Endothelial cell of umbilical vein (primary cell): ENCODE measurements around the gene TRERF1. TPM values are rescaled to one million over a fixed set of nuclear protein-coding genes. Genes with fewer than 3 reads are reported as not detected.

Experiments
- BruUV-seq: library from RNA; stranded (reverse); fragments of 400-500 nt; replicated peaks from 2 replicates; lab custom pipeline; 2021; lab: Mats Ljungman, UMichigan
- CTCF ChIA-PET: fragments of 300-600, 350-600 bp; sonication (Branson Sonifier 250); formaldehyde crosslinking; loops from one replicate; lab custom pipeline; 2021; ENCODE audit warnings: antibody characterized with exemption, inconsistent platforms; lab: Charles Lee
- POLR2A ChIA-PET: fragments of 300-600, 350-600 bp; sonication (Branson Sonifier 250); formaldehyde crosslinking; loops from one replicate; lab custom pipeline; 2021; ENCODE audit warnings: antibody characterized with exemption, inconsistent platforms; lab: Charles Lee
- DNase-seq: peaks from one replicate; pipeline ENCODE4 v3.0.0-alpha.2; 2011; ENCODE audit warnings: low read depth, low spot score
- FAIRE-seq: peaks from 2 replicates; lab custom pipeline; 2011; peaks lifted over from hg19 to GRCh38; lab: Jason Lieb, UNC
- H2AFZ ChIP-seq: 2 replicates; pipeline ENCODE4 v1.6.0; 2012; ENCODE audit warnings: low read depth, low read length, control low read depth, inconsistent platforms
- H3K27ac ChIP-seq: 2 replicates; pipeline ENCODE4 v1.5.1; 2011; ENCODE audit warnings: low read depth, mild to moderate bottlenecking, control low read depth, low read length, moderate library complexity; ENCODE audit not compliant: insufficient read depth
- H3K27me3 ChIP-seq, 2 experiments: 2 replicates each; pipeline versions ENCODE4 v1.6.0 to v1.6.1; 2011; ENCODE audit warnings: low read length in 2 of 2, mixed read lengths in 1 of 2; ENCODE audit not compliant: control insufficient read depth in 2 of 2, insufficient read depth in 2 of 2
- H3K36me3 ChIP-seq, 2 experiments: 2 replicates in 1 of 2; 3 replicates in 1 of 2; pipeline ENCODE4 v1.5.1; 2011; ENCODE audit warnings: low read length in 2 of 2, mild to moderate bottlenecking in 1 of 2, moderate library complexity in 1 of 2; ENCODE audit not compliant: control insufficient read depth in 2 of 2, insufficient read depth in 2 of 2; ENCODE audit errors: extremely low read depth in 1 of 2
- H3K4me1 ChIP-seq: 3 replicates; pipeline ENCODE4 v1.5.1; 2011; ENCODE audit warnings: mild to moderate bottlenecking, low read length; ENCODE audit not compliant: control insufficient read depth, insufficient read depth; ENCODE audit errors: extremely low read depth
- H3K4me2 ChIP-seq: 2 replicates; pipeline ENCODE4 v1.6.1; 2011; ENCODE audit warnings: low read length, control low read depth, mixed read lengths; ENCODE audit not compliant: insufficient read depth
- H3K4me3 ChIP-seq, 3 experiments: fragments of 200-600 bp in 1 of 3; sonication (generic), shearing (Covaris generic) in 1 of 3; replicated peaks in 1 of 3; 2 replicates each; pipeline ENCODE4 v1.5.1; 2011 to 2016; ENCODE audit warnings: control low read depth in 3 of 3, low read length in 3 of 3, mild to moderate bottlenecking in 2 of 3, inconsistent platforms in 1 of 3, low read depth in 1 of 3, moderate library complexity in 1 of 3; ENCODE audit not compliant: insufficient read depth in 1 of 3
- H3K79me2 ChIP-seq: 2 replicates; pipeline ENCODE4 v1.6.0; 2012; ENCODE audit warnings: low read length, inconsistent platforms; ENCODE audit not compliant: control insufficient read depth, insufficient read depth
- H3K9ac ChIP-seq: replicated peaks from 2 replicates; pipeline ENCODE3; 2011; ENCODE audit warnings: low read length, control low read depth; ENCODE audit not compliant: insufficient read depth; ENCODE audit errors: extremely low read depth
- H3K9me1 ChIP-seq: replicated peaks from 3 replicates; pipeline ENCODE4 v1.6.0; 2011; ENCODE audit warnings: mild to moderate bottlenecking, low read length; ENCODE audit not compliant: control insufficient read depth, insufficient read depth; ENCODE audit errors: extremely low read depth
- H3K9me3 ChIP-seq: replicated peaks from 2 replicates; pipeline ENCODE4 v1.5.1; 2012; ENCODE audit warnings: low read length, inconsistent platforms; ENCODE audit not compliant: control insufficient read depth, insufficient read depth
- H4K20me1 ChIP-seq: replicated peaks from 2 replicates; pipeline ENCODE3; 2011; ENCODE audit warnings: mild to moderate bottlenecking, low read length; ENCODE audit not compliant: control insufficient read depth, insufficient read depth; ENCODE audit errors: extremely low read depth
- EZH2 ChIP-seq: IDR thresholded peaks from 2 replicates; pipeline ENCODE4 v1.6.1; 2012; ENCODE audit warnings: borderline replicate concordance, low read depth, mild to moderate bottlenecking, moderate library complexity, low read length, inconsistent platforms; ENCODE audit not compliant: severe bottlenecking
- FOS ChIP-seq: IDR thresholded peaks from 2 replicates; pipeline ENCODE4 v1.6.1; 2011; ENCODE audit warnings: mild to moderate bottlenecking, low read length, moderate library complexity, borderline replicate concordance; ENCODE audit not compliant: insufficient read depth
- GATA2 ChIP-seq: IDR thresholded peaks from 2 replicates; pipeline ENCODE4 v1.7.0; 2011; ENCODE audit warnings: low read depth, mild to moderate bottlenecking, moderate library complexity, mixed read lengths, low read length; ENCODE audit not compliant: insufficient read length, insufficient read depth
- JUN ChIP-seq: IDR thresholded peaks from 2 replicates; pipeline ENCODE4 v1.6.1; 2011; ENCODE audit warnings: borderline replicate concordance, low read depth; ENCODE audit not compliant: insufficient read length, insufficient read depth
- MYC ChIP-seq: IDR thresholded peaks from one replicate; pipeline ENCODE4 v1.6.1; 2011; ENCODE audit warnings: mild to moderate bottlenecking, low read depth, low read length
- POLR2A ChIP-seq: IDR thresholded peaks from 2 replicates; pipeline ENCODE4 v1.6.1; 2012; ENCODE audit warnings: low read depth, mild to moderate bottlenecking, control low read depth, low read length
- POLR2AphosphoS5 ChIP-seq: IDR thresholded peaks from 2 replicates; pipeline ENCODE4 v1.6.1; 2012; ENCODE audit warnings: low read depth, mild to moderate bottlenecking, control low read depth, low read length, moderate library complexity; ENCODE audit not compliant: insufficient read depth
- dilution Hi-C: fragments of 300-500 bp; cut with MboI; formaldehyde crosslinking; loops from one replicate; pipeline ENCODE4 v1.15.0; 2019; ENCODE audit warnings: low sequenced_read_pairs; ENCODE audit not compliant: extremely low pct_ligation_motif_present
- intact Hi-C: fragments of 100-400 bp; cut with micrococcal nuclease; formaldehyde crosslinking; loops from one replicate; pipeline ENCODE4 v1.10.0; 2022
- polyA plus RNA-seq, 4 experiments: library from polyadenylated mRNA; depleted of rRNA in 3 of 4; stranded (reverse) in 3 of 4; unstranded in 1 of 4; fragments of >200 nt; gene quantifications; 2 replicates each; pipeline versions ENCODE4 v1.2.1 to v1.2.3, GENCODE V29; 2011 to 2012; ENCODE audit warnings: missing spikeins in 1 of 4
- total RNA-seq: library from RNA; stranded (reverse); gene quantifications from 2 replicates; pipeline ENCODE4 v1.2.3, GENCODE V29; 2021
- TF ChIP-seq, protein P1 (sequence below): IDR thresholded peaks from 2 replicates; pipeline ENCODE4 v1.6.1; 2011; ENCODE audit not compliant: insufficient read depth, insufficient read length
- TF ChIP-seq, protein P2 (sequence below), 2 donors: IDR thresholded peaks; 1 replicate in 1 of 2; 2 replicates in 1 of 2; pipeline ENCODE4 v1.5.1; 2011; ENCODE audit warnings: low read length in 2 of 2, mild to moderate bottlenecking in 2 of 2, moderate library complexity in 2 of 2, control low read depth in 1 of 2, inconsistent platforms in 1 of 2, low read depth in 1 of 2; ENCODE audit not compliant: insufficient read depth in 1 of 2; ENCODE audit errors: extremely low read depth in 1 of 2

Gene TRERF1
- total and polyA plus RNA-seq, 2 donors (not counting 3 experiments of a cell fraction or from before 2014, with no cell fraction given), result 0.73 to 5.5 TPM

DNA sequence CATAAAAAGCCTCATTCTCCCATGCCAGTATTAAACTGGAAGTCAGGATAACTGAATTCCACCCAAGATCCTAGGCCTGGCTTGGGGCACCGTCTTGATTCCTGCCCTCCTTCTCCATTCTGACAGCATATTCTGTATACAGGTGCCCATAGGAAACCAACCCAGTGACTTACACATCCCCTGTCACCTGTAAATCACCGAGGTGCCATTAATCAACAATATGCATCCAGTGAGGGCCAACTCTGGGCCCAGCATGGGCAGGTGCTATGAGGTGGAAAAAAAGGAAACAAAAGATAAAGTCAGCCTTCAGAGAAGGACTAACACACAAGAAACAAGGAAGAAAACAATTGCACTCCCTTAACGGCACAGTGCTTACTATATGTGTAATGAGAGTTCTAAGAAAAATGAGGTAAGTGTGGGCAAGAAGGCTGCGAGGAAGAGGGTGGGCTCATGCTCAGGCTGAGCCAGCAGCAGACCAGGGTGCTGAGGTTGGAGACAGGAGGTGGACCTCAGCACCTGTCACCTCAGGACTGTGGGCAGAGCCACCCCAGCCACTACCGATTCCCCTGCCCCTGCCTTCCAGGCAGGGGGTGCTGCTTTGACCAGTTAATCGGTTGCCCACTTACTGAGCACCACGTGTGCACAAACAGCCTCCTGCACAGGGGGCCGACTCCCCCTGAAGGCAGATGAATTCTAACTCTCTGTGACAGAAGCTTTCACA, 105.9 kb downstream of the TRERF1 start:
- no peak for TF ChIP-seq GATA2
- no peak for TF ChIP-seq POLR2AphosphoS5
- no peak for TF ChIP-seq JUN
- TF ChIP-seq POLR2A, result no peak
- TF ChIP-seq, protein P1, sequence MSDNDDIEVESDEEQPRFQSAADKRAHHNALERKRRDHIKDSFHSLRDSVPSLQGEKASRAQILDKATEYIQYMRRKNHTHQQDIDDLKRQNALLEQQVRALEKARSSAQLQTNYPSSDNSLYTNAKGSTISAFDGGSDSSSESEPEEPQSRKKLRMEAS, result no peak
- TF ChIP-seq EZH2, result no peak
- no peak for TF ChIP-seq MYC
- no peak for TF ChIP-seq FOS
- TF ChIP-seq, protein P2, sequence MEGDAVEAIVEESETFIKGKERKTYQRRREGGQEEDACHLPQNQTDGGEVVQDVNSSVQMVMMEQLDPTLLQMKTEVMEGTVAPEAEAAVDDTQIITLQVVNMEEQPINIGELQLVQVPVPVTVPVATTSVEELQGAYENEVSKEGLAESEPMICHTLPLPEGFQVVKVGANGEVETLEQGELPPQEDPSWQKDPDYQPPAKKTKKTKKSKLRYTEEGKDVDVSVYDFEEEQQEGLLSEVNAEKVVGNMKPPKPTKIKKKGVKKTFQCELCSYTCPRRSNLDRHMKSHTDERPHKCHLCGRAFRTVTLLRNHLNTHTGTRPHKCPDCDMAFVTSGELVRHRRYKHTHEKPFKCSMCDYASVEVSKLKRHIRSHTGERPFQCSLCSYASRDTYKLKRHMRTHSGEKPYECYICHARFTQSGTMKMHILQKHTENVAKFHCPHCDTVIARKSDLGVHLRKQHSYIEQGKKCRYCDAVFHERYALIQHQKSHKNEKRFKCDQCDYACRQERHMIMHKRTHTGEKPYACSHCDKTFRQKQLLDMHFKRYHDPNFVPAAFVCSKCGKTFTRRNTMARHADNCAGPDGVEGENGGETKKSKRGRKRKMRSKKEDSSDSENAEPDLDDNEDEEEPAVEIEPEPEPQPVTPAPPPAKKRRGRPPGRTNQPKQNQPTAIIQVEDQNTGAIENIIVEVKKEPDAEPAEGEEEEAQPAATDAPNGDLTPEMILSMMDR (IDR thresholded peaks at IDR 0.05; ENCODE audit: extremely low read depth in 1 of 2, insufficient read depth in 1 of 2, low read depth in 1 of 2, low read length in 2 of 2), result no peak
- Histone ChIP-seq H3K4me1 (no peaks in the 10 kb centered on the region), H3K79me2 (no peaks in the 10 kb centered on the region), H3K9me3 (no peaks in the 10 kb centered on the region), H3K4me3 (no peak overlapping the region), H3K9ac (no peak overlapping the region), H3K9me1 (no peaks in the 10 kb centered on the region), H3K27me3 (peaks cover 0 to 4% of the 10 kb centered on the region in 2 experiments), H3K27ac (no peak overlapping the region), H2AFZ (no peak overlapping the region), H3K36me3 (no peaks in the 10 kb centered on the region), H3K4me2 (no peak overlapping the region), H4K20me1 (no peaks in the 10 kb centered on the region)
- dilution Hi-C loops (no loop called here), intact Hi-C loops (no loop called here)
- POLR2A ChIA-PET, result no interaction called here
- DNase-seq (no peak), FAIRE-seq (no peak)
- no TSS peak for BruUV-seq
- CTCF ChIA-PET, result no interaction called here
